ENCODE data around the gene FBP2. TPM values are rescaled to one million over a fixed set of nuclear protein-coding genes. Genes with fewer than 3 reads are reported as not detected.
A peak's percentile ranks its signal among the peaks of the same experiment; 100 is the strongest.

The FBP2 gene
- total RNA-seq, 1 experiment from 2014 or later = not detected

DNA sequence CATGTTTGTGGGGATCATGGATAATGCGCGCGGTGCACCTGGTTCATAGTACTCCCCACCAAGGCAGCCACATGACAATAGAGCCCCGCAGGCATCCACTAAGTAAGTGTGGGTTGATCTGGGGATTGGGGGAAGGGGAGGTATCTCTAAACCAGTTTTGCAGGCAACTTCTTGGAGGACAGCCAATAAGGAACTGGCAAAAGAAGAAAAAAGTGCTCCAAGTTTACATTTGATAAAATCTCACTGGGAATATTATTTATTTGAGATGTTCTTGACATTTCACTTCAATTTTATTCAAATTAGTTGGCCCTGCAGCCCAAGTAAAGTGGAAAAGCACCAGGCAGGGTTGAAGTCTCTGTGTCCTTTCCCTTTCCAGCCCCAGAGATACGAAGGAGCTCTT, 37.2 kb upstream of the FBP2 start:
- H3K9me3 ChIP-seq (ENCODE audit: control insufficient read depth in 1 of 2, insufficient read depth in 1 of 2, low read depth in 1 of 2, low read length in 2 of 2) = no peaks in the 10 kb centered on the region
- ChIA-PET POLR2A (no interaction called here), CTCF (no interaction called here), RAD21 (ENCODE audit: low non-redundant PET in 1 of 2, low total read pairs in 2 of 2, uncharacterized antibody in 2 of 2, unreplicated experiment in 2 of 2) (no interaction called here)
- intact Hi-C loops (cut with micrococcal nuclease) = no loop called here
- H3K9ac ChIP-seq (ENCODE audit: low read length) = no peak overlapping the region
- H3K36me3 ChIP-seq (ENCODE audit: control insufficient read depth in 1 of 2, insufficient read depth in 2 of 2, low read length in 2 of 2) = no peaks in the 10 kb centered on the region
- H3K27ac ChIP-seq (ENCODE audit: low read depth, low read length) = no peak overlapping the region
- H3K4me2 ChIP-seq (ENCODE audit: low read length) = no peak overlapping the region
- ATAC-seq (no peak; the same call in 1 of the 2 replicates), DNase-seq (ENCODE audit: low read depth, low spot score) (no peak)
- TF ChIP-seq EGR1 (IDR thresholded peaks at IDR 0.05; ENCODE audit: low read depth) (no peak), ZNF274 (IDR thresholded peaks at IDR 0.05; ENCODE audit: low read depth, low read length) (no peak), POLR2A (IDR thresholded peaks at IDR 0.05; ENCODE audit: borderline replicate concordance, extremely low read depth, insufficient read depth, insufficient read length) (no peak), CBX3 (IDR thresholded peaks at IDR 0.05; ENCODE audit: low read depth) (no peak), ZFX (IDR thresholded peaks at IDR 0.05) (no peak), SRF (IDR thresholded peaks at IDR 0.05; ENCODE audit: low read depth) (no peak), RAD21 (IDR thresholded peaks at IDR 0.05; ENCODE audit: low read depth) (no peak)
- TF ChIP-seq, protein P1, sequence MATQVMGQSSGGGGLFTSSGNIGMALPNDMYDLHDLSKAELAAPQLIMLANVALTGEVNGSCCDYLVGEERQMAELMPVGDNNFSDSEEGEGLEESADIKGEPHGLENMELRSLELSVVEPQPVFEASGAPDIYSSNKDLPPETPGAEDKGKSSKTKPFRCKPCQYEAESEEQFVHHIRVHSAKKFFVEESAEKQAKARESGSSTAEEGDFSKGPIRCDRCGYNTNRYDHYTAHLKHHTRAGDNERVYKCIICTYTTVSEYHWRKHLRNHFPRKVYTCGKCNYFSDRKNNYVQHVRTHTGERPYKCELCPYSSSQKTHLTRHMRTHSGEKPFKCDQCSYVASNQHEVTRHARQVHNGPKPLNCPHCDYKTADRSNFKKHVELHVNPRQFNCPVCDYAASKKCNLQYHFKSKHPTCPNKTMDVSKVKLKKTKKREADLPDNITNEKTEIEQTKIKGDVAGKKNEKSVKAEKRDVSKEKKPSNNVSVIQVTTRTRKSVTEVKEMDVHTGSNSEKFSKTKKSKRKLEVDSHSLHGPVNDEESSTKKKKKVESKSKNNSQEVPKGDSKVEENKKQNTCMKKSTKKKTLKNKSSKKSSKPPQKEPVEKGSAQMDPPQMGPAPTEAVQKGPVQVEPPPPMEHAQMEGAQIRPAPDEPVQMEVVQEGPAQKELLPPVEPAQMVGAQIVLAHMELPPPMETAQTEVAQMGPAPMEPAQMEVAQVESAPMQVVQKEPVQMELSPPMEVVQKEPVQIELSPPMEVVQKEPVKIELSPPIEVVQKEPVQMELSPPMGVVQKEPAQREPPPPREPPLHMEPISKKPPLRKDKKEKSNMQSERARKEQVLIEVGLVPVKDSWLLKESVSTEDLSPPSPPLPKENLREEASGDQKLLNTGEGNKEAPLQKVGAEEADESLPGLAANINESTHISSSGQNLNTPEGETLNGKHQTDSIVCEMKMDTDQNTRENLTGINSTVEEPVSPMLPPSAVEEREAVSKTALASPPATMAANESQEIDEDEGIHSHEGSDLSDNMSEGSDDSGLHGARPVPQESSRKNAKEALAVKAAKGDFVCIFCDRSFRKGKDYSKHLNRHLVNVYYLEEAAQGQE (IDR thresholded peaks at IDR 0.05; ENCODE audit: low read depth) = no peak
- no peaks in the 10 kb centered on the region for H3K79me2 ChIP-seq (ENCODE audit: insufficient read depth, low read length)
- BruUV-seq (replicated peaks) = no TSS peak
- H4K20me1 ChIP-seq (ENCODE audit: insufficient read depth) = no peaks in the 10 kb centered on the region
- H3K9me2 ChIP-seq (ENCODE audit: insufficient read depth) = no peaks in the 10 kb centered on the region
- no peaks in the 10 kb centered on the region for H3K27me3 ChIP-seq (ENCODE audit: insufficient read depth, low read length)
- H3K4me3 ChIP-seq (replicated peaks in 1 of 2; ENCODE audit: low read depth in 1 of 2, low read length in 2 of 2) = no peak overlapping the region
- H3K4me1 ChIP-seq (ENCODE audit: control insufficient read depth in 1 of 2, insufficient read depth in 2 of 2, low read length in 2 of 2) = peaks cover 0 to 11% of the 10 kb centered on the region in 2 experiments; a peak in 1 of 4 replicates
- no peak overlapping the region for H2AFZ ChIP-seq (ENCODE audit: low read depth, low read length, poor library complexity, severe bottlenecking)

DNA sequence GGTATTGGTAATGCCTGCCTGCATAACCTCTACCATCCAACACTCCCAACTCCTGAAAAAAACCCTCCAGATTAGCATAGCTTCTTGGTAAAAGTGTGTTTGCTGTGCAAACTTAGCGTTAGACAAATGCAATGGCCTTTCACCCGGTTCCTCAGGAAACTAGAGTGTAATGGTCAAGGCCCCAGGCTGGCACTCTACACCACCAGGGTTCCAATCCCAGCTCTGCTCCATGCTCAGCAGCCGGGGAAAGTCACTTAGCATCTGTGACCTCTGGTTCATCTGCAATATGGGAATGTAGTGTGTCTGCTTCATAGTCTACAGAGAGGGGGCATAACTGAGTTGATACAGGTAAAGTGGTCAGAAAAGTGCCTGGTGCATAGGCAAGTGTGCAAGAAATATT, 36.7 kb upstream of the FBP2 start:
- peaks cover 0 to 11% of the 10 kb centered on the region in 2 experiments; a peak in 1 of 4 replicates for H3K4me1 ChIP-seq (ENCODE audit: control insufficient read depth in 1 of 2, insufficient read depth in 2 of 2, low read length in 2 of 2)
- H3K4me3 ChIP-seq (replicated peaks in 1 of 2; ENCODE audit: low read depth in 1 of 2, low read length in 2 of 2) = no peak overlapping the region
- no peaks in the 10 kb centered on the region for H3K9me3 ChIP-seq (ENCODE audit: control insufficient read depth in 1 of 2, insufficient read depth in 1 of 2, low read depth in 1 of 2, low read length in 2 of 2)
- no peak; the same call in 1 of the 2 replicates for ATAC-seq
- DNase-seq (ENCODE audit: low read depth, low spot score) = no peak
- intact Hi-C loops (cut with micrococcal nuclease) = no loop called here
- H2AFZ ChIP-seq (ENCODE audit: low read depth, low read length, poor library complexity, severe bottlenecking) = no peak overlapping the region
- no peaks in the 10 kb centered on the region for H3K27me3 ChIP-seq (ENCODE audit: insufficient read depth, low read length)
- no peak overlapping the region for H3K4me2 ChIP-seq (ENCODE audit: low read length)
- no peak overlapping the region for H3K9ac ChIP-seq (ENCODE audit: low read length)
- H3K79me2 ChIP-seq (ENCODE audit: insufficient read depth, low read length) = no peaks in the 10 kb centered on the region
- no peaks in the 10 kb centered on the region for H3K9me2 ChIP-seq (ENCODE audit: insufficient read depth)
- H3K36me3 ChIP-seq (ENCODE audit: control insufficient read depth in 1 of 2, insufficient read depth in 2 of 2, low read length in 2 of 2) = no peaks in the 10 kb centered on the region
- ChIA-PET CTCF (no interaction called here), POLR2A (no interaction called here), RAD21 (ENCODE audit: low non-redundant PET in 1 of 2, low total read pairs in 2 of 2, uncharacterized antibody in 2 of 2, unreplicated experiment in 2 of 2) (no interaction called here)
- H4K20me1 ChIP-seq (ENCODE audit: insufficient read depth) = no peaks in the 10 kb centered on the region
- H3K27ac ChIP-seq (ENCODE audit: low read depth, low read length) = no peak overlapping the region
- no TSS peak for BruUV-seq (replicated peaks)
- TF ChIP-seq EZH2 (IDR thresholded peaks at IDR 0.05) (no peak), JUND (IDR thresholded peaks at IDR 0.05) (no peak), CBX3 (IDR thresholded peaks at IDR 0.05; ENCODE audit: low read depth) (no peak)
- TF ChIP-seq, protein P2, sequence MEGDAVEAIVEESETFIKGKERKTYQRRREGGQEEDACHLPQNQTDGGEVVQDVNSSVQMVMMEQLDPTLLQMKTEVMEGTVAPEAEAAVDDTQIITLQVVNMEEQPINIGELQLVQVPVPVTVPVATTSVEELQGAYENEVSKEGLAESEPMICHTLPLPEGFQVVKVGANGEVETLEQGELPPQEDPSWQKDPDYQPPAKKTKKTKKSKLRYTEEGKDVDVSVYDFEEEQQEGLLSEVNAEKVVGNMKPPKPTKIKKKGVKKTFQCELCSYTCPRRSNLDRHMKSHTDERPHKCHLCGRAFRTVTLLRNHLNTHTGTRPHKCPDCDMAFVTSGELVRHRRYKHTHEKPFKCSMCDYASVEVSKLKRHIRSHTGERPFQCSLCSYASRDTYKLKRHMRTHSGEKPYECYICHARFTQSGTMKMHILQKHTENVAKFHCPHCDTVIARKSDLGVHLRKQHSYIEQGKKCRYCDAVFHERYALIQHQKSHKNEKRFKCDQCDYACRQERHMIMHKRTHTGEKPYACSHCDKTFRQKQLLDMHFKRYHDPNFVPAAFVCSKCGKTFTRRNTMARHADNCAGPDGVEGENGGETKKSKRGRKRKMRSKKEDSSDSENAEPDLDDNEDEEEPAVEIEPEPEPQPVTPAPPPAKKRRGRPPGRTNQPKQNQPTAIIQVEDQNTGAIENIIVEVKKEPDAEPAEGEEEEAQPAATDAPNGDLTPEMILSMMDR (IDR thresholded peaks at IDR 0.05 in 2 of 3, conservative IDR thresholded peaks at IDR 0.05 in 1 of 3; ENCODE audit: borderline replicate concordance in 1 of 3, insufficient read depth in 1 of 3, low read depth in 2 of 3, low read length in 2 of 3) = peak in 1 of 3 experiments; percentile 14; a peak in 2 of 6 replicates
- TF ChIP-seq, protein P3, sequence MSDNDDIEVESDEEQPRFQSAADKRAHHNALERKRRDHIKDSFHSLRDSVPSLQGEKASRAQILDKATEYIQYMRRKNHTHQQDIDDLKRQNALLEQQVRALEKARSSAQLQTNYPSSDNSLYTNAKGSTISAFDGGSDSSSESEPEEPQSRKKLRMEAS (IDR thresholded peaks at IDR 0.05) = no peak
